GM23248 (cell line): ENCODE results near the gene SPATS2. TPM values are rescaled to one million over a fixed set of nuclear protein-coding genes. Genes with fewer than 3 reads are reported as not detected.

ENCODE experiments used
- DNase-seq: peaks from one replicate; pipeline ENCODE4 v3.0.0-alpha.2; 2015
- H2AFZ ChIP-seq: fragments of 200-600 bp; sonication (generic); 2 replicates; pipeline ENCODE4 v1.6.1; 2016; ENCODE audit warnings: antibody characterized with exemption
- H3F3A ChIP-seq: fragments of 200-600 bp; sonication (generic); 2 replicates; pipeline ENCODE4 v1.6.1; 2016; ENCODE audit warnings: mild to moderate bottlenecking, antibody characterized with exemption, mixed run types; ENCODE audit not compliant: insufficient read depth
- H3K27ac ChIP-seq: fragments of 200-600 bp; sonication (generic); 2 replicates; pipeline ENCODE4 v1.5.1; 2016; ENCODE audit warnings: mild to moderate bottlenecking
- H3K27me3 ChIP-seq: fragments of 200-600 bp; sonication (generic); replicated peaks from 2 replicates; pipeline ENCODE4 v1.6.1; 2016; ENCODE audit warnings: mild to moderate bottlenecking; ENCODE audit not compliant: insufficient read depth
- H3K36me3 ChIP-seq: fragments of 200-600 bp; sonication (generic); 2 replicates; pipeline ENCODE4 v1.6.1; 2016; ENCODE audit warnings: low read depth, mild to moderate bottlenecking
- H3K4me1 ChIP-seq: fragments of 200-600 bp; sonication (generic); 2 replicates; pipeline ENCODE4 v1.6.1; 2016; ENCODE audit warnings: mild to moderate bottlenecking; ENCODE audit not compliant: insufficient read depth
- H3K4me2 ChIP-seq: fragments of 200-600 bp; sonication (generic); one replicate; pipeline ENCODE4 v1.6.1; 2016; ENCODE audit warnings: mild to moderate bottlenecking; ENCODE audit not compliant: unreplicated experiment
- H3K4me3 ChIP-seq: fragments of 200-600 bp; sonication (generic); 2 replicates; pipeline ENCODE4 v1.5.1; 2016; ENCODE audit warnings: mild to moderate bottlenecking
- H3K79me2 ChIP-seq: fragments of 200-600 bp; sonication (generic); 2 replicates; pipeline ENCODE4 v1.6.1; 2016; ENCODE audit warnings: mild to moderate bottlenecking; ENCODE audit not compliant: insufficient read depth
- H3K9ac ChIP-seq: fragments of 200-600 bp; sonication (generic); 2 replicates; pipeline ENCODE4 v1.6.1; 2016; ENCODE audit warnings: mild to moderate bottlenecking
- H3K9me2 ChIP-seq: fragments of 200-600 bp; sonication (generic); 2 replicates; pipeline ENCODE4 v1.6.1; 2016; ENCODE audit warnings: mixed run types, mild to moderate bottlenecking, moderate library complexity; ENCODE audit not compliant: insufficient read depth
- H3K9me3 ChIP-seq: fragments of 200-600 bp; sonication (generic); one replicate; pipeline ENCODE4 v1.6.1; 2017; ENCODE audit warnings: low read depth
- H4K20me1 ChIP-seq: fragments of 200-600 bp; sonication (generic); 2 replicates; pipeline ENCODE4 v1.6.0; 2016; ENCODE audit not compliant: insufficient read depth
- EZH2 ChIP-seq: fragments of 200-600 bp; sonication (generic); IDR thresholded peaks from 2 replicates; pipeline ENCODE4 v1.6.1; 2018; ENCODE audit warnings: antibody characterized with exemption, mild to moderate bottlenecking; ENCODE audit not compliant: insufficient read depth, poor library complexity, severe bottlenecking
- EZH2phosphoT487 ChIP-seq: fragments of 200-600 bp; sonication (generic); IDR thresholded peaks from 2 replicates; pipeline ENCODE4 v1.6.1; 2018; ENCODE audit warnings: antibody characterized with exemption, moderate library complexity, mild to moderate bottlenecking, low read depth; ENCODE audit not compliant: insufficient read depth
- WGBS, 2 experiments: methylation state at CpG; one replicate each; pipeline ENCODE4 v1.1.6; 2015 to 2017; ENCODE audit warnings: low lambda C conversion rate in 2 of 2, low coverage in 1 of 2; ENCODE audit errors: missing lambda C conversion rate in 2 of 2; 5-methylcytosine and 5-hydroxymethylcytosine counted together
- in situ Hi-C: fragments of 300-500 bp; cut with MboI; formaldehyde crosslinking; loops from 2 replicates; pipeline ENCODE4 v1.15.0; 2020
- polyA plus RNA-seq: library from polyadenylated mRNA; unstranded; fragments of >200 nt; fragmentation: Nextera tagmentation; extraction: Ambion mirVana; gene quantifications from 2 replicates; pipeline ENCODE4 v1.2.1, GENCODE V29; 2016
- total RNA-seq: library from RNA; depleted of rRNA; stranded (reverse); fragments of >200 nt; shearing (Covaris generic); gene quantifications from 2 replicates; pipeline ENCODE4 v1.2.3, GENCODE V29; 2014

The SPATS2 gene
- total and polyA plus RNA-seq, 2 experiments from 2014 or later: 22.3 to 25.0 TPM

DNA sequence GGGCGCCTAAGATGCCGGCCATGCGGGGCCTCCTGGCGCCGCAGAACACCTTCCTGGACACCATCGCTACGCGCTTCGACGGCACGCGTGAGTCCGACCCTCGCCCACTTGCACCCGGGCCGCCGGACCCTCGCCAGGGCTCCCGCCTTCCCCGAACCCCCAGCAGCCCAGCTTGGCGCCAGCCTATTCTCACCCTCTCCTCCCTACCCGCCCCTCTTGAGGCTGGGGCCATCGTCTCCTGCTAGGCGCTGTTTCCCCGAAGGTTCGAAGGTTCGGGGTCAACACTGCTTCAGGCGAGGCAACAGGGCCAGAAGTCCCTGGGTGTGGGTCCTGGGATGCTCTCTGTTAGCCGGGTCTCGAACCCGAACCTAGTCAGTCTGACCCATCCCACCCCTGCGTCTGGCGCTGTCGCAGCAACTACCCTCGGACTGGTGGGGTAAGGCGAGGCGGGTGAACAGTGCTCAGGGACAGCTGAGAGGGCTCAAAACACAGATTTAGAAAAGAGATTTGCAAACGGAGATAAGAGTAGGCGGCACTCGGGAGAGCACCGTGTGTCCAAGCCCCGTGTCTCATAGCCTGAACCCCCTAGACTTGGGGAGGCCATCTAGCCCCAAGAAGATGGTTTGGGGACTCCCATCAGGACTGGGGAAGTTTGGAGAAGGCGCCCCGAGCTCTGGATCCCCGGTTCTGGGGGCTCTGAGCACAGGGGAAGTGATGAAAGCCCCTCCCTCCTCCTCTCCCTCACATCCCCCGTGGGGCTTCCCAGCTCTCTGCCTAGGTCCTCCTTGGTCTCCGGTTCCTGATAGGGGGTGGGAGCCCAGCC, 172.4 kb downstream of the SPATS2 start:
- no peaks in the 10 kb centered on the region for H4K20me1 ChIP-seq
- H3K9me3 ChIP-seq: no peaks in the 10 kb centered on the region
- peaks cover 32% of the 10 kb centered on the region for H3K27me3 ChIP-seq
- H3K9ac ChIP-seq: no peak overlapping the region
- H3K4me3 ChIP-seq: no peak overlapping the region
- H3K36me3 ChIP-seq: no peaks in the 10 kb centered on the region
- H3K27ac ChIP-seq: no peak overlapping the region
- TF ChIP-seq EZH2phosphoT487 (peak; percentile 49; the same call in 1 of the 2 replicates), EZH2 (peak; percentile 56)
- 23 to 33% methylated on average over 28 to 47 of the region's 47 CpGs for WGBS, 2 experiments
- H3K4me1 ChIP-seq: peaks cover 6% of the 10 kb centered on the region
- no peaks in the 10 kb centered on the region for H3K79me2 ChIP-seq
- no peak overlapping the region for H2AFZ ChIP-seq
- no peak overlapping the region for H3K4me2 ChIP-seq
- in situ Hi-C loops: no loop called here
- no peaks in the 10 kb centered on the region for H3K9me2 ChIP-seq
- peaks cover 9% of the 10 kb centered on the region; the same call in 1 of the 2 replicates for H3F3A ChIP-seq
- no peak for DNase-seq

DNA sequence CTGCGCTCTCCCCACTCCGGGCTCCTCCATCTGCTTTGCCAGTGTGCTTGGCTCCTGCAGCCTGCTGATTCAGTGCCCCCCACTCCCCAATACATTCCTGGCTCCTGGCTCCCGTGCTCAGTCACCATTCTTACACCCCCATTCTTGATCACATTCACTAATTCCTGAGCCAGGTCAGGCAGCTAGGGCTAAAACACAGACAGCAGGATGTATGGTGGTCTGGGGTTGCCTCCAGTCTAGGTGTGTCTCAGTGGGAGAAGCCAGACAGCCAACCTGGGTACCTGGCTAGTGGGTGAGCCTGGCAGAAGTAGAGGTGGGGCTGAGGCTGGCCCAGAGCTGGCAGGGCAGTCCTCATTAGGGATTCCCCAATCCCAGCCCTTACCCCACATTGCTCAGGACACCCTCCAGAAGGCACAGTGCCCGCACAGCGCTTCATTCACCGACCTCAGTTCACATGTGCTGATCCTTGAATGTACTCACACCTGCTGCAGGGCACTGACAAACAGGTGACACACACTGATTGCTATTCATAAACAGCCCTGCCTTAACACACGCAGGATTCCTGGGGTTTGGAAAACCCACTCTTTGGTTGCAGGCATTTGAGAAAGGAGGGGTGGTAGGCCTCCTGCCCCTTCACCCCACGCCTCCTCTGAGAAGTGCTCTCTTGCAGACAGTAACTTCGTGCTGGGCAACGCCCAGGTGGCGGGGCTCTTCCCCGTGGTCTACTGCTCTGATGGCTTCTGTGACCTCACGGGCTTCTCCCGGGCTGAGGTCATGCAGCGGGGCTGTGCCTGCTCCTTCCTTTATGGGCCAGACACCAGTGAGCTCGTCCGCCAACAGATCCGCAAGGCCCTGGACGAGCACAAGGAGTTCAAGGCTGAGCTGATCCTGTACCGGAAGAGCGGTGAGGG, 173.2 kb downstream of the SPATS2 start:
- H3K27me3 ChIP-seq: peaks cover 32% of the 10 kb centered on the region
- in situ Hi-C loops: no loop called here
- no peaks in the 10 kb centered on the region for H3K36me3 ChIP-seq
- no peak overlapping the region for H3K9ac ChIP-seq
- no peak for DNase-seq
- no peaks in the 10 kb centered on the region for H3K9me3 ChIP-seq
- 87 to 91% methylated on average over 21 of the region's 21 CpGs for WGBS, 2 experiments
- H3K9me2 ChIP-seq: no peaks in the 10 kb centered on the region
- H4K20me1 ChIP-seq: no peaks in the 10 kb centered on the region
- no peak for TF ChIP-seq EZH2
- no peak for TF ChIP-seq EZH2phosphoT487
- H3K4me1 ChIP-seq: peaks cover 6% of the 10 kb centered on the region
- no peak overlapping the region for H3K27ac ChIP-seq
- peaks cover 9% of the 10 kb centered on the region; the same call in 1 of the 2 replicates for H3F3A ChIP-seq
- no peak overlapping the region for H2AFZ ChIP-seq
- H3K79me2 ChIP-seq: no peaks in the 10 kb centered on the region
- no peak overlapping the region for H3K4me2 ChIP-seq
- no peak overlapping the region for H3K4me3 ChIP-seq

DNA sequence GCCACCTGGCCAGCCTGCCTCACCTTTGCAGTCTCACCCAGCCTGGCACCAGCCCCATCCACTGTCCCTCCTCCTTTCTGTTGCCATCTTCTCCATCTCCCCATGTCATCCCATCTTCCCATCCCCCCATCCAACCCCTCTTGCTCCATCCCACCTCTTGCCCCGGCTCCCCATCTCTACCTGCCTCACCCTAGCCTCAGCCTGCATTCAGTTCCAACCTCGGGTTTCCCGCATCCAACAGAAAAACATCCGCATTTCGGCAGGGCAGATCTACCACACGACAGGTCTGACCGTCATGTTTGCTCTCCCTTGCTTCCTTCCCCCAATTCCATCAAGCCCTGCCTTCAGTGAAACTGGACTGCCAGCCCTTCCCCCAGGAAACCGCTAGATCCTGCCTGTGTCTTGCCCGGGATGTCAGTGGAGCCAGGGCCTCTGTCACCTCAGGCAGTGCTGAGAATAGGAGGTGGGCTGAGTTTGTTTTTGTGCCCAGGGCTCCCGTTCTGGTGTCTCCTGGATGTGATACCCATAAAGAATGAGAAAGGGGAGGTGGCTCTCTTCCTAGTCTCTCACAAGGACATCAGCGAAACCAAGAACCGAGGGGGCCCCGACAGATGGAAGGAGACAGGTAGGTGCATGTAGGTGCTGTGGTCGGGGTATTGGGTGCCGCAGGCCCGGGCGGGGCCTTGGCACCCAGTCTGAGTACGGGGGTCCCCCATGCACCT, 174.0 kb downstream of the SPATS2 start:
- TF ChIP-seq EZH2 (no peak), EZH2phosphoT487 (no peak)
- Histone ChIP-seq H3K79me2 (no peaks in the 10 kb centered on the region), H3K9me2 (no peaks in the 10 kb centered on the region), H2AFZ (no peak overlapping the region), H3K9ac (no peak overlapping the region), H3K4me2 (no peak overlapping the region), H3F3A (0 out of 2 replicates have a peak, but pooled peaks cover 5% of the 10 kb centered on the region), H3K36me3 (no peaks in the 10 kb centered on the region), H3K4me3 (no peak overlapping the region), H4K20me1 (no peaks in the 10 kb centered on the region), H3K9me3 (no peaks in the 10 kb centered on the region), H3K27ac (no peak overlapping the region), H3K27me3 (peaks cover 37% of the 10 kb centered on the region), H3K4me1 (peaks cover 2% of the 10 kb centered on the region; the same call in 1 of the 2 replicates)
- in situ Hi-C loops: no loop called here
- 75 to 78% methylated on average over 17 to 18 of the region's 18 CpGs for WGBS, 2 experiments
- no peak for DNase-seq

DNA sequence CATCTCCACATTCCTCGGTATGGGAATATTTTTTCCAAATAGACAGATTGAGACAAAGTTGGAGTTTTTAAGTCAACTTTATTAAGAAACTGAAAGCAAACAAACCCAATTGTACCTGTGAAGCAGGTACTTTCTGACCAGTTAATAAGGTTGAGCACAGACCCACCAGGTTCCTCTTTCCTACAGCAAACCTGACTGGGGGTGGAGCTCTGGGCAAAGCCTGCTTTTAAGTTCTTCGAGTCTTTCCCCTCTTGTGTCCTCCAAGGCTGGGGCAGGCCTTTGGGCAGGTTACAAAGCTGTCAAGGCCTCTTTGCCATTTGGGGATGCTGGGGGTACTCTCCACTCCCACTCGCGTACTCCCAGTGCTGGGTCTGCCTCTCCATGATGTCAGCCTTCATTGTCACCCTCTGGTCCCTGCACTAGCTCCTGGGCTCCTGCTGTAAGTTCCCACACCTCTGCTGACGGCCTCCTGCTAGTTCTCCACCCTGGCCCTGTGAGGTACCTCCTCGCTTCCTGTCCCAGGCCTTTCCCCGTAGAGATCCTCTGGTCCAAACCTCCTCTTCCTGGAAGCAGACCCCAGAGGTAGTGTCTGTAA, 174.7 kb downstream of the SPATS2 start:
- H4K20me1 ChIP-seq: no peaks in the 10 kb centered on the region
- no peak overlapping the region for H3K9ac ChIP-seq
- TF ChIP-seq EZH2 (no peak), EZH2phosphoT487 (no peak)
- H3K4me1 ChIP-seq: peaks cover 2% of the 10 kb centered on the region; the same call in 1 of the 2 replicates
- H3K4me2 ChIP-seq: no peak overlapping the region
- H3K79me2 ChIP-seq: no peaks in the 10 kb centered on the region
- H2AFZ ChIP-seq: no peak overlapping the region
- 0 out of 2 replicates have a peak, but pooled peaks cover under 1% of the 10 kb centered on the region for H3F3A ChIP-seq
- H3K27me3 ChIP-seq: peaks cover 36% of the 10 kb centered on the region
- H3K9me2 ChIP-seq: no peaks in the 10 kb centered on the region
- H3K4me3 ChIP-seq: no peak overlapping the region
- in situ Hi-C loops: no loop called here
- no peaks in the 10 kb centered on the region for H3K9me3 ChIP-seq
- no peaks in the 10 kb centered on the region for H3K36me3 ChIP-seq
- H3K27ac ChIP-seq: no peak overlapping the region
- no peak for DNase-seq
- WGBS, 2 experiments: 79 to 82% methylated on average over 7 of the region's 7 CpGs
